ENCODE results near the gene LILRB5. TPM values are rescaled to one million over a fixed set of nuclear protein-coding genes. Genes with fewer than 3 reads are reported as not detected.
"Not testable (repeated sequence)": the region's sequence is repeated elsewhere in the genome, so short reads cannot be mapped to it uniquely, and the experiment has no call there.

The LILRB5 gene
- total and polyA plus RNA-seq, 4 donors, result 2.7 to 48.7 (median 11.7) TPM

- 36 to 56% methylated on average over 2 to 4 of the region's 4 CpGs for WGBS, 2 donors
- H3K9me3 ChIP-seq (ENCODE audit: control insufficient read depth, low read length); H3K27me3 ChIP-seq (ENCODE audit: control insufficient read depth in 1 of 2, insufficient read depth in 2 of 2, low read length in 1 of 2); ATAC-seq (ENCODE audit: low FRiP score); intact Hi-C loops (cut with DNase I); H3K27ac ChIP-seq (ENCODE audit: low read depth in 1 of 2, low read length in 2 of 2); H3K36me3 ChIP-seq (ENCODE audit: control insufficient read depth in 1 of 2, insufficient read depth in 2 of 2, low read length in 1 of 2); H3K4me1 ChIP-seq (ENCODE audit: control insufficient read depth in 1 of 2, insufficient read depth in 2 of 2, low read length in 2 of 2); H3K4me3 ChIP-seq (ENCODE audit: low read length in 2 of 2): not testable (repeated sequence)
- DNase-seq, result peak in 1 of 2 donors; percentile 72
Measured at GRCh38 chr19:54271587-54271986, 14.5 kb upstream of the LILRB5 start.

GRCh38 chr19:54271106-54271505 lies 14.0 kb upstream of the LILRB5 start:
- 79% methylated on average over 8 of the region's 8 CpGs for WGBS, 2 donors
- DNase-seq (peak in 1 of 2 donors; percentile 82), ATAC-seq (ENCODE audit: low FRiP score) (peak; percentile 44)
- Histone ChIP-seq H3K4me1 (ENCODE audit: control insufficient read depth in 1 of 2, insufficient read depth in 2 of 2, low read length in 2 of 2) (no peaks in the 10 kb centered on the region), H3K27me3 (ENCODE audit: control insufficient read depth in 1 of 2, insufficient read depth in 2 of 2, low read length in 1 of 2) (peaks cover 0 to 2% of the 10 kb centered on the region in 2 donors), H3K27ac (ENCODE audit: low read depth in 1 of 2, low read length in 2 of 2) (no peak overlapping the region), H3K36me3 (ENCODE audit: control insufficient read depth in 1 of 2, insufficient read depth in 2 of 2, low read length in 1 of 2) (no peaks in the 10 kb centered on the region), H3K9me3 (ENCODE audit: control insufficient read depth, low read length) (no peaks in the 10 kb centered on the region), H3K4me3 (ENCODE audit: low read length in 2 of 2) (no peak overlapping the region)
- intact Hi-C loops (cut with DNase I), result no loop called here

GRCh38 chr19:54268936-54269335 lies 11.9 kb upstream of the LILRB5 start:
- peaks cover 0 to 2% of the 10 kb centered on the region in 2 donors for H3K27me3 ChIP-seq (ENCODE audit: control insufficient read depth in 1 of 2, insufficient read depth in 2 of 2, low read length in 1 of 2)
- 67 to 69% methylated on average over 2 of the region's 2 CpGs for WGBS, 2 donors
- H3K4me3 ChIP-seq (ENCODE audit: low read length in 2 of 2), result no peak overlapping the region
- DNase-seq (no peak), ATAC-seq (ENCODE audit: low FRiP score) (no peak)
- no peaks in the 10 kb centered on the region for H3K4me1 ChIP-seq (ENCODE audit: control insufficient read depth in 1 of 2, insufficient read depth in 2 of 2, low read length in 2 of 2)
- no peak overlapping the region for H3K27ac ChIP-seq (ENCODE audit: low read depth in 1 of 2, low read length in 2 of 2)
- no peaks in the 10 kb centered on the region for H3K36me3 ChIP-seq (ENCODE audit: control insufficient read depth in 1 of 2, insufficient read depth in 2 of 2, low read length in 1 of 2)
- H3K9me3 ChIP-seq (ENCODE audit: control insufficient read depth, low read length), result no peaks in the 10 kb centered on the region
- intact Hi-C loops (cut with DNase I), result no loop called here

- no peaks in the 10 kb centered on the region for H3K9me3 ChIP-seq (ENCODE audit: control insufficient read depth, low read length)
- H3K4me1 ChIP-seq (ENCODE audit: control insufficient read depth in 1 of 2, insufficient read depth in 2 of 2, low read length in 2 of 2), result no peaks in the 10 kb centered on the region
- intact Hi-C loops (cut with DNase I), result no loop called here
- WGBS, 2 donors, result 4% methylated on average over 6 of the region's 6 CpGs
- no peak overlapping the region for H3K27ac ChIP-seq (ENCODE audit: low read depth in 1 of 2, low read length in 2 of 2)
- DNase-seq (peak; percentile 83 to 87), ATAC-seq (ENCODE audit: low FRiP score) (no peak)
- H3K4me3 ChIP-seq (ENCODE audit: low read length in 2 of 2), result no peak overlapping the region
- H3K27me3 ChIP-seq (ENCODE audit: control insufficient read depth in 1 of 2, insufficient read depth in 2 of 2, low read length in 1 of 2), result peaks cover 0 to 2% of the 10 kb centered on the region in 2 donors
- H3K36me3 ChIP-seq (ENCODE audit: control insufficient read depth in 1 of 2, insufficient read depth in 2 of 2, low read length in 1 of 2), result no peaks in the 10 kb centered on the region
Measured at GRCh38 chr19:54266133-54266532, 9.1 kb upstream of the LILRB5 start.

GRCh38 chr19:54262470-54262869 lies 5.4 kb upstream of the LILRB5 start:
- no peaks in the 10 kb centered on the region for H3K9me3 ChIP-seq (ENCODE audit: control insufficient read depth, low read length)
- H3K27ac ChIP-seq (ENCODE audit: low read depth in 1 of 2, low read length in 2 of 2), result no peak overlapping the region
- DNase-seq (no peak), ATAC-seq (ENCODE audit: low FRiP score) (no peak)
- no peaks in the 10 kb centered on the region for H3K36me3 ChIP-seq (ENCODE audit: control insufficient read depth in 1 of 2, insufficient read depth in 2 of 2, low read length in 1 of 2)
- intact Hi-C loops (cut with DNase I), result no loop called here
- no peak overlapping the region for H3K4me3 ChIP-seq (ENCODE audit: low read length in 2 of 2)
- H3K4me1 ChIP-seq (ENCODE audit: control insufficient read depth in 1 of 2, insufficient read depth in 2 of 2, low read length in 2 of 2), result no peaks in the 10 kb centered on the region
- H3K27me3 ChIP-seq (ENCODE audit: control insufficient read depth in 1 of 2, insufficient read depth in 2 of 2, low read length in 1 of 2), result no peaks in the 10 kb centered on the region
- WGBS, 2 donors, result 75 to 89% methylated on average over 2 of the region's 2 CpGs

- 78 to 80% methylated on average over 11 of the region's 11 CpGs for WGBS, 2 donors
- no peaks in the 10 kb centered on the region for H3K4me1 ChIP-seq (ENCODE audit: control insufficient read depth in 1 of 2, insufficient read depth in 2 of 2, low read length in 2 of 2)
- no peaks in the 10 kb centered on the region for H3K27me3 ChIP-seq (ENCODE audit: control insufficient read depth in 1 of 2, insufficient read depth in 2 of 2, low read length in 1 of 2)
- no peak overlapping the region for H3K4me3 ChIP-seq (ENCODE audit: low read length in 2 of 2)
- no peak overlapping the region for H3K27ac ChIP-seq (ENCODE audit: low read depth in 1 of 2, low read length in 2 of 2)
- intact Hi-C loops (cut with DNase I), result no loop called here
- H3K36me3 ChIP-seq (ENCODE audit: control insufficient read depth in 1 of 2, insufficient read depth in 2 of 2, low read length in 1 of 2), result no peaks in the 10 kb centered on the region
- DNase-seq, result peak in 1 of 2 donors; percentile 34
- no peaks in the 10 kb centered on the region for H3K9me3 ChIP-seq (ENCODE audit: control insufficient read depth, low read length)
- no peak for ATAC-seq (ENCODE audit: low FRiP score)
Measured at GRCh38 chr19:54262066-54262465, 5.0 kb upstream of the LILRB5 start.

GRCh38 chr19:54256250-54257115 lies 590 bp downstream of the LILRB5 start:
- H3K9me3 ChIP-seq (ENCODE audit: control insufficient read depth, low read length), result no peaks in the 10 kb centered on the region
- WGBS, 2 donors, result 63 to 64% methylated on average over 19 of the region's 19 CpGs
- intact Hi-C loops (cut with DNase I), result no loop called here
- no peaks in the 10 kb centered on the region for H3K36me3 ChIP-seq (ENCODE audit: control insufficient read depth in 1 of 2, insufficient read depth in 2 of 2, low read length in 1 of 2)
- no peak overlapping the region for H3K4me3 ChIP-seq (ENCODE audit: low read length in 2 of 2)
- H3K4me1 ChIP-seq (ENCODE audit: control insufficient read depth in 1 of 2, insufficient read depth in 2 of 2, low read length in 2 of 2), result no peaks in the 10 kb centered on the region
- no peak overlapping the region for H3K27ac ChIP-seq (ENCODE audit: low read depth in 1 of 2, low read length in 2 of 2)
- ATAC-seq (ENCODE audit: low FRiP score), result no peak
- DNase-seq, result peak in 1 of 2 donors; percentile 26
- H3K27me3 ChIP-seq (ENCODE audit: control insufficient read depth in 1 of 2, insufficient read depth in 2 of 2, low read length in 1 of 2), result no peaks in the 10 kb centered on the region

- Histone ChIP-seq H3K4me1 (ENCODE audit: control insufficient read depth in 1 of 2, insufficient read depth in 2 of 2, low read length in 2 of 2) (no peaks in the 10 kb centered on the region), H3K36me3 (ENCODE audit: control insufficient read depth in 1 of 2, insufficient read depth in 2 of 2, low read length in 1 of 2) (no peaks in the 10 kb centered on the region), H3K4me3 (ENCODE audit: low read length in 2 of 2) (no peak overlapping the region), H3K27ac (ENCODE audit: low read depth in 1 of 2, low read length in 2 of 2) (no peak overlapping the region), H3K27me3 (ENCODE audit: control insufficient read depth in 1 of 2, insufficient read depth in 2 of 2, low read length in 1 of 2) (no peaks in the 10 kb centered on the region), H3K9me3 (ENCODE audit: control insufficient read depth, low read length) (no peaks in the 10 kb centered on the region)
- intact Hi-C loops (cut with DNase I), result no loop called here
- ATAC-seq (ENCODE audit: low FRiP score), result no peak
- WGBS, 2 donors, result 54 to 56% methylated on average over 24 to 26 of the region's 26 CpGs
- DNase-seq, result peak in 1 of 2 donors; percentile 40
Measured at GRCh38 chr19:54255105-54255775, 1.8 kb downstream of the LILRB5 start.
